Upper lobe of left lung (tissue), 4 donors: ENCODE measurements around the gene FGF12.

ENCODE experiments used
- CTCF ChIP-seq, 6 experiments: fragments of 450-650 bp in 4 of 6; fragments of 200-600 bp in 2 of 6; sonication (generic) in 2 of 6; IDR thresholded peaks; one replicate each; pipeline ENCODE4 v1.5.1; 2016 to 2019; ENCODE audit warnings: antibody characterized with exemption in 6 of 6
- POLR2A ChIP-seq, 4 donors: fragments of 450-650 bp; IDR thresholded peaks; one replicate each; pipeline ENCODE4 v1.5.1; 2016 to 2017; ENCODE audit warnings: antibody characterized with exemption in 4 of 4, mild to moderate bottlenecking in 2 of 4
- POLR2AphosphoS5 ChIP-seq, 2 donors: sonication (generic); formaldehyde crosslinking; IDR thresholded peaks; one replicate each; pipeline ENCODE4 v1.5.1; 2017; ENCODE audit warnings: antibody characterized with exemption in 2 of 2

- TF ChIP-seq CTCF (IDR thresholded peaks at IDR 0.05) (no peak), POLR2AphosphoS5 (IDR thresholded peaks at IDR 0.05) (no peak), POLR2A (IDR thresholded peaks at IDR 0.05) (no peak)
Measured at GRCh38 chr3:192186045-192186444, 541.3 kb downstream of the FGF12 start.
